Keratinocyte (primary cell): Measurements from ENCODE around the gene FLNC.

Experiments used
- CTCF ChIP-seq, 3 experiments: IDR thresholded peaks in 1 of 3; conservative IDR thresholded peaks in 1 of 3; optimal IDR thresholded peaks in 1 of 3; 2 replicates in 2 of 3; 3 replicates in 1 of 3; pipeline versions ENCODE3 to v1.5.1; 2011; ENCODE audit warnings: low read length in 3 of 3, mild to moderate bottlenecking in 3 of 3, moderate library complexity in 2 of 3, control low read depth in 1 of 3, inconsistent platforms in 1 of 3; ENCODE audit not compliant: insufficient read depth in 2 of 3; ENCODE audit errors: extremely low read depth in 1 of 3
- EZH2 ChIP-seq: IDR thresholded peaks from one replicate; pipeline ENCODE4 v1.6.1; 2012; ENCODE audit warnings: inconsistent platforms, mild to moderate bottlenecking, low read length, moderate library complexity

GRCh38 chr7:128810473-128810872 lies 19.7 kb upstream of the FLNC start:
- TF ChIP-seq EZH2 = no peak
- no peak for TF ChIP-seq CTCF (optimal IDR thresholded peaks at IDR 0.05 in 1 of 3, IDR thresholded peaks at IDR 0.05 in 1 of 3, conservative IDR thresholded peaks at IDR 0.05 in 1 of 3; ENCODE audit: extremely low read depth in 1 of 3, insufficient read depth in 2 of 3, low read length in 3 of 3)
